ENCODE results near the gene MAP3K2.

Gene MAP3K2

DNA sequence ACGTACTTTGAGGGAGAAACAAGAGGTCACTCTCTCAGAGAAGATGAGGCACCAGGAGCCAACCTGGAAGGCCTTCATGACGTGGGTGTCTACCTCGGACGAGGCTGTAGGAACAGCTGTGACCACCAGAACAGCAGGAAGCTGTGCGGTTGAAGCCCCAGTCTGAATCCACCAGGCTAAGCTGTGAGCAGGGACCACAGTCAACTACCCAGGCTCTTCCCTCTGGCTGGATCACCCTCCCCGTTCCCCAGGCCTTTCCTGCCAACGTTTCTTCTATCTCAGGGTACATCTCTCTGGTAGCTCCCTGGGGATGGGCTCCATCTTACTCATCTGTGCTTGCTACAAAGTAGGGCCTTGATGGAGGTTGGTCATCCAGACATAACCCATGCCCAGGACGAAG is 130.9 kb downstream of the MAP3K2 start:
- DNase-seq (ENCODE audit: low read depth) = no peak
- no peak overlapping the region for H3K4me3 ChIP-seq (ENCODE audit: low read depth, low read length)

DNA sequence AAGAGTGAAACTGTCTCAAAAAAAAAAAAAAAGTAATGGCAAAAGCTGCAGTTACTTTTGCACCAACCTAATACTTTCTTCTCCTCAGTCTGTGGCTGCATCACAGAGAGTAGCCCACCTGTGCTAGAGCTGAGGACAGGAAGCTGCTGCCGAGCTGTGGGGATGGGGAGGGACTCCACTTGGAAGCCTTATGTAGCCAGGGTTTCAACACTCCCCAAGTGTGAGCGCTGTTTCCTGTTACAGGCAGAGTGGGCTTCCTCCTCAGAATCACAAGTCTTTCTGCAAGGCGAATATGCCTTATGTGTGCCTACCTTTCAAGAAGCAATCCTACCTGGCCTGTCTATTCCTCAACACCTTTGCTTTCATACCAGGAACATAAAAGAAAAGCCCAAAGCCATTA is 131.4 kb downstream of the MAP3K2 start:
- no peak overlapping the region for H3K4me3 ChIP-seq (ENCODE audit: low read depth, low read length)
- no peak for DNase-seq (ENCODE audit: low read depth)

DNA sequence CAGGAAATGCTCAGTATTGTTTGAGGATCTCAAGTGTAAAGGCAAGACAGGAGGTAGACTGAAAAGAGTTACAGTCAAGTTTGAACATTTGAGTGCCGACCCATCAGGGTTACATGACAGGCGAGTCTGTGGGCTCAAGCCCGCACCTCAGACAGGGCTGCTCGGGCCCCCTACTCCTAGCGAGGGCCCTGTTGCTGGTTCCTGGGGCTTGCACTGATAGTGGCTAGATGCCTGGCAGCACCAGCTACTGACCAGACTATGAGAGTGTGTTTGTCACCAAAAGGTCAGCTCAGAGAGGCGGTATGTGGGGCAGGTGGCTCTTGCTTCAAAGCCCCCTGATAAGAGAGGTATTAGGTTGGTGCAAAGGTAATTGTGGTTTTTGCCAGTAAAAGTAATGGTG is 132.1 kb downstream of the MAP3K2 start:
- no peak overlapping the region for H3K4me3 ChIP-seq (ENCODE audit: low read depth, low read length)

DNA sequence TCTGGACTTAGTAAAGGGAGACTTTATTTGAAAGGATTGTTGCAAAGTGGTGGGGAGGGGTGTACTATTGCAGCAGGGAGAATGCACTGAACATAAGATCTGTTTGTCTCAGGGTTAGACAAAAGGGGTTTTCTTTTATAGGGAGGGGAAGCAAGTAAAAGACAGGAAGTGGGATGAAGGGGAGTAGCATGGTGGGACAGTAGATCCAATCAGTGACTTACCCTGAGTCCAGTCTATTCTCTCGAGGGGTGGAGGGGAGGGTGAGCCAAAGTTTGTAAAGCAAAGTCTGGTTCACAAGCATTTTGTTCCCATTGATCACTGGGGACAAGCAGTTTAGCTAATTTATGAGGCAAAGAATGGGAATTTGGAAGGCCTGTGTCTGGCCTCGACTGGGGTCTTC is 132.6 kb downstream of the MAP3K2 start:
- no peak for DNase-seq (ENCODE audit: low read depth)
- no peak overlapping the region for H3K4me3 ChIP-seq (ENCODE audit: low read depth, low read length)

More for the DNA sequence above, 132.1 kb downstream of the MAP3K2 start:
- no peak for DNase-seq (ENCODE audit: low read depth)

DNA sequence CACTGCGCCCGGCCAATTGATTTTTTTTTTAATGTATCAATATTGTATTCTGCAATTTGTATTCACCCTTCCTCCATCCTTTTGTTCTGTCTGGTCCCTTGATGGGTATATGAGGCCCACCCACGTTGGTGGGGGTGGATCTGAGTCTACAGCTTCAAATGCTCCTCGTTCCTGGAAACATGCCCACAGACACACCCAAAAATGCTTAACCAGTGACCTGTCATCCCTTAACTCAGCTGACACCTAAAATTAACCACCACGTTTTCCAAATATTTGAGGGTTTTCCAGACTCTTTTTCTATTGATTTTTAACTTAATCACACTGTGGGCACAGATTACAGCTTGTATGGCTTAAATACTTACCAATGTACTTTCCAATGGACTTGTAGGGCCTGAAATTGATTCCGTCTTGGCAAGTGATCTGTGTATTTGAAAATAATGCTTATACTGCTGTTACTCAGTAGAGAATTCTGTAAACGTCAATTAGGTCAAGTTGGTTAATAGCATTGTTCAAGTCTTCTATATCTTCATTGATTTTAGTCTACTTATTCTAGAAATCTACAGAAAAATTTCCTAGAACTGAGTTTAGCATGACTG is 133.3 kb downstream of the MAP3K2 start:
- DNase-seq (ENCODE audit: low read depth) = no peak
- no peak overlapping the region for H3K4me3 ChIP-seq (ENCODE audit: low read depth, low read length)
